DND-41 (cell line): Measurements from ENCODE around the gene CRELD1.

ENCODE experiments used
- EZH2 ChIP-seq: IDR thresholded peaks from 3 replicates; pipeline ENCODE4 v1.6.1; 2012; ENCODE audit warnings: borderline replicate concordance, low read depth, mild to moderate bottlenecking, moderate library complexity, low read length, inconsistent platforms; ENCODE audit not compliant: severe bottlenecking
- TF ChIP-seq, protein P1 (sequence below): IDR thresholded peaks from 2 replicates; pipeline ENCODE4 v1.5.1; 2012; ENCODE audit warnings: borderline replicate concordance, low read length, moderate library complexity, mild to moderate bottlenecking; ENCODE audit not compliant: poor library complexity, severe bottlenecking; ENCODE audit errors: extremely low read depth

DNA sequence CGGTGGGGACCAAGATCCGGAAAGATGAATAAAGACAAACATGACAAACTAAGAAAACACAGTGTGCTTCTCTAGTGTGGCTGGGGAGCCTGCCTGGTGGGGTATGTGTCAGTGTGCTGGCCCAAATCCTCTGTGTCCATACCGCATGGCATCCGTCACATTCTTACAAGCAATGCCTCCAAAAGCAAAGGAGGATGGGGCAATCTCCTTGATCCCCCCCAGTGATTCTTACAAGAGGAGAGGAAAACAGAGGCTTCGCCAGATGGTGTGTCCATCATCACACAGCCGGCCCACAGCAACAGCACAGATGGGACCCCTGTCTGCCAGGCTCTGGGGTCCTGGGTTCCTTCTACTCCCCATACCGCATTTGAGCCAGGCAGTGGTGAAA, 17.3 kb upstream of the CRELD1 start:
- TF ChIP-seq, protein P1, sequence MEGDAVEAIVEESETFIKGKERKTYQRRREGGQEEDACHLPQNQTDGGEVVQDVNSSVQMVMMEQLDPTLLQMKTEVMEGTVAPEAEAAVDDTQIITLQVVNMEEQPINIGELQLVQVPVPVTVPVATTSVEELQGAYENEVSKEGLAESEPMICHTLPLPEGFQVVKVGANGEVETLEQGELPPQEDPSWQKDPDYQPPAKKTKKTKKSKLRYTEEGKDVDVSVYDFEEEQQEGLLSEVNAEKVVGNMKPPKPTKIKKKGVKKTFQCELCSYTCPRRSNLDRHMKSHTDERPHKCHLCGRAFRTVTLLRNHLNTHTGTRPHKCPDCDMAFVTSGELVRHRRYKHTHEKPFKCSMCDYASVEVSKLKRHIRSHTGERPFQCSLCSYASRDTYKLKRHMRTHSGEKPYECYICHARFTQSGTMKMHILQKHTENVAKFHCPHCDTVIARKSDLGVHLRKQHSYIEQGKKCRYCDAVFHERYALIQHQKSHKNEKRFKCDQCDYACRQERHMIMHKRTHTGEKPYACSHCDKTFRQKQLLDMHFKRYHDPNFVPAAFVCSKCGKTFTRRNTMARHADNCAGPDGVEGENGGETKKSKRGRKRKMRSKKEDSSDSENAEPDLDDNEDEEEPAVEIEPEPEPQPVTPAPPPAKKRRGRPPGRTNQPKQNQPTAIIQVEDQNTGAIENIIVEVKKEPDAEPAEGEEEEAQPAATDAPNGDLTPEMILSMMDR: no peak
- no peak for TF ChIP-seq EZH2
